ENCODE data around the gene GAK. TPM values are rescaled to one million over a fixed set of nuclear protein-coding genes. Genes with fewer than 3 reads are reported as not detected.

GAK gene
- total RNA-seq, 1 donor from 2014 or later, result 19.8 TPM

DNA sequence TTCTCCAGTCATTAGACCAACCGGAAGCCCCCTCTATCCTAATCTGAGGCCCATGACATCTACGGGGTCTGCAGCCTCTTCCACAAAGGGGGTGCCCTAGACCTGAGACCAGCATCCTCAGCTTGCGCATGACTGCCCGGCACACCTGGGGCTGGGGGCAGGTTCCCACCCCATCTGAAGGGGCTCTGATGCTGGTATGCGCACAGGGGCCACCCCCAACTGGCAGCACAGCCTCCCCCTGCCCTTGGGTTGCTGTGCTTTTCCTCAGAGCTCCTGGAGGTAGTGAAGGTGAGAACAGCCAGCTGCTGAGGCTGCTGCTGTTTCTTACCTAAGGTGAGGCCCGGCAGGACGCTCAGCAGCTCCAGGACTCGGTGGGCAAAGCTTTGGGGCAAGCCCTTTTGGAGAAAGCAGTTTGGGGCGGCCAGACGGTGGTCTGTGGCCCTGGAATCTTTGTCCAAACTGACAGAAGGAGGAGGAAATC, 87.3 kb downstream of the GAK start:
- Histone ChIP-seq H3K4me1 (ENCODE audit: control insufficient read depth in 3 of 3, insufficient read depth in 3 of 3, low read length in 3 of 3) (no peaks in the 10 kb centered on the region), H3K27me3 (ENCODE audit: control insufficient read depth in 3 of 3, insufficient read depth in 3 of 3, low read length in 3 of 3) (no peaks in the 10 kb centered on the region), H3K9me3 (ENCODE audit: control insufficient read depth in 3 of 3, low read length in 3 of 3) (no peaks in the 10 kb centered on the region), H3K27ac (ENCODE audit: low read depth, low read length) (no peak overlapping the region), H3K36me3 (ENCODE audit: control insufficient read depth in 3 of 3, insufficient read depth in 3 of 3, low read length in 3 of 3) (peaks cover 6 to 10% (median 10%) of the 10 kb centered on the region in 3 donors), H3K9ac (ENCODE audit: low read depth in 1 of 3, low read length in 3 of 3) (no peak overlapping the region), H3K4me3 (ENCODE audit: low read length in 3 of 3) (no peak overlapping the region)

- H3K27ac ChIP-seq (ENCODE audit: low read depth, low read length), result no peak overlapping the region
- H3K36me3 ChIP-seq (ENCODE audit: control insufficient read depth in 3 of 3, insufficient read depth in 3 of 3, low read length in 3 of 3), result no peaks in the 10 kb centered on the region
- H3K4me3 ChIP-seq (ENCODE audit: low read length in 3 of 3), result no peak overlapping the region
- no peak overlapping the region for H3K9ac ChIP-seq (ENCODE audit: low read depth in 1 of 3, low read length in 3 of 3)
- peaks cover 0 to 3% (median 0%) of the 10 kb centered on the region in 3 donors for H3K27me3 ChIP-seq (ENCODE audit: control insufficient read depth in 3 of 3, insufficient read depth in 3 of 3, low read length in 3 of 3)
- no peaks in the 10 kb centered on the region for H3K4me1 ChIP-seq (ENCODE audit: control insufficient read depth in 3 of 3, insufficient read depth in 3 of 3, low read length in 3 of 3)
- H3K9me3 ChIP-seq (ENCODE audit: control insufficient read depth in 3 of 3, low read length in 3 of 3), result peaks cover 8 to 12% (median 9%) of the 10 kb centered on the region in 3 donors
Measured at GRCh38 chr4:839675-840443, 92.3 kb downstream of the GAK start.

DNA sequence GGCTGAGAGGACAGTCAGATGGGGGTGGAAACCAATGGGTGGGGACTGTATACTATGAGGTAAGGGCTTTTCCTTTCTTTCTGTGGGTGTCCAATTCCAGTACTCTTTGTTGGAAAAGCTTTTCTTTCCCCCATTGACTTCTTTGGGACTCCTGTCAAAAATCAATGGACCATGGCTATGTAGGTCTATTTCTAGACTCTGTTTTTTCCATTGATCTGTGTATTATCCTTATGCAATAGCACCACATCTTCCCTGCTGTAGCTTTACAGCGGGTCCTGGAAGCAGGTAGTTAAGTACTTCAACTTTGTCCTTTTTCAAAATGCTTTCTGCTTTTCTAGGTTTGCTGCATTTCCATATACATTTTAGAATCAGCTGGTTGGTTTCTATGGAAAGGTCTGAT, 94.3 kb downstream of the GAK start:
- Histone ChIP-seq H3K9me3 (ENCODE audit: control insufficient read depth in 3 of 3, low read length in 3 of 3) (peaks cover 8 to 12% (median 9%) of the 10 kb centered on the region in 3 donors), H3K4me1 (ENCODE audit: control insufficient read depth in 3 of 3, insufficient read depth in 3 of 3, low read length in 3 of 3) (no peaks in the 10 kb centered on the region), H3K4me3 (ENCODE audit: low read length in 3 of 3) (no peak overlapping the region), H3K36me3 (ENCODE audit: control insufficient read depth in 3 of 3, insufficient read depth in 3 of 3, low read length in 3 of 3) (no peaks in the 10 kb centered on the region), H3K9ac (ENCODE audit: low read depth in 1 of 3, low read length in 3 of 3) (no peak overlapping the region), H3K27ac (ENCODE audit: low read depth, low read length) (no peak overlapping the region), H3K27me3 (ENCODE audit: control insufficient read depth in 3 of 3, insufficient read depth in 3 of 3, low read length in 3 of 3) (peaks cover 3 to 15% (median 7%) of the 10 kb centered on the region in 3 donors)

DNA sequence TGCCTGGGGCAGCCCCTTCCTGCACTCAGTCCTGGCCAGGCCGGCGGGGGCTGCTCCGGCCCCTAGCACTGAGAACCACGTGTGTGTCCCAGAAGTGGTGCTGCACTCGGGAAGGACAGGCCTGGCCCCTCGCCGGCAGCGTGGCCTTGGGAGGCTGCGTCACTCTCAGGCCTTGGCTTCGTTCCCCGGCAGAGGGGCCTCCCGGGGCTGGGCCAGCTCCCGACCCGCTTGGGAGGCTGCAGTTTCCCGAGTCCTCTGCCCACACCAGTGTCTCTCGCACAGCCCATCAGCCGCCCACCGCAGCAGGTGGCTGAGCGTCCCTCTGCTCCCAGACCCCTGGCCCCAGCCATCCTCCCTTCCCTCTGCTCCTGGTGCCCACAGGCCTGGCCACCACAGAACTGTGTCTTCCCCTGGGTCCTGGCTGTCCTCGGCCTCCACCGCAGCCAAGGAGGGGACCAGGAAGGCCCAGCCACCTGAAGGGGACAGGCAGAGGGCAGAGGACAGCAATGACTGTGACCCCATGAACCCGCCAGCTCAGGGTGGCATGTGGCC, 95.3 kb downstream of the GAK start:
- Histone ChIP-seq H3K36me3 (ENCODE audit: control insufficient read depth in 3 of 3, insufficient read depth in 3 of 3, low read length in 3 of 3) (no peaks in the 10 kb centered on the region), H3K27me3 (ENCODE audit: control insufficient read depth in 3 of 3, insufficient read depth in 3 of 3, low read length in 3 of 3) (peaks cover 10 to 20% (median 11%) of the 10 kb centered on the region in 3 donors), H3K9ac (ENCODE audit: low read depth in 1 of 3, low read length in 3 of 3) (no peak overlapping the region), H3K27ac (ENCODE audit: low read depth, low read length) (no peak overlapping the region), H3K4me1 (ENCODE audit: control insufficient read depth in 3 of 3, insufficient read depth in 3 of 3, low read length in 3 of 3) (no peaks in the 10 kb centered on the region), H3K9me3 (ENCODE audit: control insufficient read depth in 3 of 3, low read length in 3 of 3) (peaks cover 8 to 12% (median 9%) of the 10 kb centered on the region in 3 donors), H3K4me3 (ENCODE audit: low read length in 3 of 3) (no peak overlapping the region)

GRCh38 chr4:836003-836511, 96.1 kb downstream of the GAK start:
- Histone ChIP-seq H3K27ac (ENCODE audit: low read depth, low read length) (no peak overlapping the region), H3K27me3 (ENCODE audit: control insufficient read depth in 3 of 3, insufficient read depth in 3 of 3, low read length in 3 of 3) (peaks cover 18 to 27% (median 18%) of the 10 kb centered on the region in 3 donors), H3K9ac (ENCODE audit: low read depth in 1 of 3, low read length in 3 of 3) (no peak overlapping the region), H3K4me3 (ENCODE audit: low read length in 3 of 3) (no peak overlapping the region), H3K9me3 (ENCODE audit: control insufficient read depth in 3 of 3, low read length in 3 of 3) (peaks cover 8 to 12% (median 9%) of the 10 kb centered on the region in 3 donors), H3K4me1 (ENCODE audit: control insufficient read depth in 3 of 3, insufficient read depth in 3 of 3, low read length in 3 of 3) (no peaks in the 10 kb centered on the region), H3K36me3 (ENCODE audit: control insufficient read depth in 3 of 3, insufficient read depth in 3 of 3, low read length in 3 of 3) (no peaks in the 10 kb centered on the region)

GRCh38 chr4:835148-836002, 96.7 kb downstream of the GAK start:
- Histone ChIP-seq H3K4me3 (ENCODE audit: low read length in 3 of 3) (no peak overlapping the region), H3K27ac (ENCODE audit: low read depth, low read length) (no peak overlapping the region), H3K9me3 (ENCODE audit: control insufficient read depth in 3 of 3, low read length in 3 of 3) (peaks cover 8 to 12% (median 9%) of the 10 kb centered on the region in 3 donors), H3K27me3 (ENCODE audit: control insufficient read depth in 3 of 3, insufficient read depth in 3 of 3, low read length in 3 of 3) (peaks cover 24 to 33% (median 24%) of the 10 kb centered on the region in 3 donors), H3K4me1 (ENCODE audit: control insufficient read depth in 3 of 3, insufficient read depth in 3 of 3, low read length in 3 of 3) (no peaks in the 10 kb centered on the region), H3K9ac (ENCODE audit: low read depth in 1 of 3, low read length in 3 of 3) (no peak overlapping the region), H3K36me3 (ENCODE audit: control insufficient read depth in 3 of 3, insufficient read depth in 3 of 3, low read length in 3 of 3) (no peaks in the 10 kb centered on the region)

GRCh38 chr4:834368-835147, 97.6 kb downstream of the GAK start:
- no peak overlapping the region for H3K4me3 ChIP-seq (ENCODE audit: low read length in 3 of 3)
- H3K27ac ChIP-seq (ENCODE audit: low read depth, low read length), result no peak overlapping the region
- H3K36me3 ChIP-seq (ENCODE audit: control insufficient read depth in 3 of 3, insufficient read depth in 3 of 3, low read length in 3 of 3), result no peaks in the 10 kb centered on the region
- H3K27me3 ChIP-seq (ENCODE audit: control insufficient read depth in 3 of 3, insufficient read depth in 3 of 3, low read length in 3 of 3), result peaks cover 30 to 42% (median 33%) of the 10 kb centered on the region in 3 donors
- peaks cover 8 to 12% (median 9%) of the 10 kb centered on the region in 3 donors for H3K9me3 ChIP-seq (ENCODE audit: control insufficient read depth in 3 of 3, low read length in 3 of 3)
- H3K9ac ChIP-seq (ENCODE audit: low read depth in 1 of 3, low read length in 3 of 3), result no peak overlapping the region
- no peaks in the 10 kb centered on the region for H3K4me1 ChIP-seq (ENCODE audit: control insufficient read depth in 3 of 3, insufficient read depth in 3 of 3, low read length in 3 of 3)

DNA sequence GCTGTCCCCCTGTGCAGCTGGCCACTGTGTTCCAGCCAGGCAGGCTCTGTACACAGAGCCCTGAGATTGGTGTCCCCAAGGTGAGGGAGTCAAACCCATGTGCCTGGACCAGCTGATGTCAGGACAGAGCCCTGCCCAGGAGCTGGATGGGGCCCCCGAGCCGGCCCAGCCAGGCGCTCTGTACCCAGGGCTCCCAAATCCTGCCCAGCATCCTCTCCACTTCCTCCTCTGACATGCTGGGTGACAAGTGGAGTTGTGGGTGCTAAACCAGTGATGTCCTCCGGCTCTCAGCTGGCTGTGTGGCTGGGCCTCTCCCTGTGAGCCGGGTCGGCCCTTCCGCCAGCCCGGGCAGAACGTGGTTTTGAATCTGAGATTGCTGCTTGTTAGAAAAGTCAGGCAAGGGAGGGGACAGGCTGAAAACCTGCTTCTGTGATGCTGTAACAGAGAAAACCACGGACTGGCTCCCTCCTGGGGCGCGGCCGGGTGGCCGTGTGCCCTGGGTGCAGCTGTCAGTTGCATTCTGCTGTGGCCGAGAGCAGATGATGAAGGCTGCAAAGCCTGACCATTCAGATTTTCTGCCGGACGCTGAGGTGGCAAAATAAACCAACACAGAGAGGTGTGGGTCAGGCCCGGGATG, 98.3 kb downstream of the GAK start:
- Histone ChIP-seq H3K27me3 (ENCODE audit: control insufficient read depth in 3 of 3, insufficient read depth in 3 of 3, low read length in 3 of 3) (peaks cover 37 to 49% (median 39%) of the 10 kb centered on the region in 3 donors), H3K27ac (ENCODE audit: low read depth, low read length) (no peak overlapping the region), H3K4me1 (ENCODE audit: control insufficient read depth in 3 of 3, insufficient read depth in 3 of 3, low read length in 3 of 3) (no peaks in the 10 kb centered on the region), H3K4me3 (ENCODE audit: low read length in 3 of 3) (no peak overlapping the region), H3K36me3 (ENCODE audit: control insufficient read depth in 3 of 3, insufficient read depth in 3 of 3, low read length in 3 of 3) (no peaks in the 10 kb centered on the region), H3K9ac (ENCODE audit: low read depth in 1 of 3, low read length in 3 of 3) (no peak overlapping the region), H3K9me3 (ENCODE audit: control insufficient read depth in 3 of 3, low read length in 3 of 3) (peaks cover 7 to 11% (median 8%) of the 10 kb centered on the region in 3 donors)

DNA sequence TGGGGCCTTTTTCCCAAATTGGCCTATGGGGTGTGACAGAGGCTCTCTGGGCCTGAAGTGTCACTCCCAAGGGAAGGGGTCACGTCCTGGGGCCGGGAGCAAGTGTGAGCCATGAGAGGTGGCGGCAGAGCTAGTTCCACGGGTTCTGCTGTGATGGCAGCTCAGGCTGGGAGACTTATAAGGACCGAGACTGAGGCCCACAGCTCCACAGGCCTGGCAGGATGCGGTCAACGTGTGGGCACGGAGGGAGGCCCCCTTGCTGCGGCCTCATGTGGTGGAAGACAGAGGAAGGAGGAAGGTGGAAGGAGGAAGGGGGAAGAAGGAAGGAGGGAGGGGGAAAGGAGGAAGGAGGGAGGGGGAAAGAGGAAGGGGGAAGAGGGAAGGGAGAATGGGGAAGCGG, 99.0 kb downstream of the GAK start:
- no peak overlapping the region for H3K9ac ChIP-seq (ENCODE audit: low read depth in 1 of 3, low read length in 3 of 3)
- no peaks in the 10 kb centered on the region for H3K4me1 ChIP-seq (ENCODE audit: control insufficient read depth in 3 of 3, insufficient read depth in 3 of 3, low read length in 3 of 3)
- H3K4me3 ChIP-seq (ENCODE audit: low read length in 3 of 3), result no peak overlapping the region
- H3K36me3 ChIP-seq (ENCODE audit: control insufficient read depth in 3 of 3, insufficient read depth in 3 of 3, low read length in 3 of 3), result no peaks in the 10 kb centered on the region
- peaks cover 44 to 56% (median 46%) of the 10 kb centered on the region in 3 donors for H3K27me3 ChIP-seq (ENCODE audit: control insufficient read depth in 3 of 3, insufficient read depth in 3 of 3, low read length in 3 of 3)
- peaks cover 6 to 10% (median 8%) of the 10 kb centered on the region in 3 donors for H3K9me3 ChIP-seq (ENCODE audit: control insufficient read depth in 3 of 3, low read length in 3 of 3)
- no peak overlapping the region for H3K27ac ChIP-seq (ENCODE audit: low read depth, low read length)
